Prostate gland (tissue), 2 donors: Measurements from ENCODE around the gene KRTAP9-7.

Experiments
- POLR2A ChIP-seq: fragments of 450-650 bp; IDR thresholded peaks from one replicate; pipeline ENCODE4 v1.6.1; 2016; ENCODE audit warnings: antibody characterized with exemption, mild to moderate bottlenecking
- TF ChIP-seq, protein P1 (sequence below), 4 experiments: fragments of 200-600 bp in 2 of 4; fragments of 450-650 bp in 2 of 4; sonication (generic) in 2 of 4; IDR thresholded peaks; 1 replicate in 3 of 4; 2 replicates in 1 of 4; pipeline ENCODE4 v1.5.1; 2016 to 2019; ENCODE audit warnings: antibody characterized with exemption in 4 of 4, mild to moderate bottlenecking in 2 of 4, moderate library complexity in 2 of 4

DNA sequence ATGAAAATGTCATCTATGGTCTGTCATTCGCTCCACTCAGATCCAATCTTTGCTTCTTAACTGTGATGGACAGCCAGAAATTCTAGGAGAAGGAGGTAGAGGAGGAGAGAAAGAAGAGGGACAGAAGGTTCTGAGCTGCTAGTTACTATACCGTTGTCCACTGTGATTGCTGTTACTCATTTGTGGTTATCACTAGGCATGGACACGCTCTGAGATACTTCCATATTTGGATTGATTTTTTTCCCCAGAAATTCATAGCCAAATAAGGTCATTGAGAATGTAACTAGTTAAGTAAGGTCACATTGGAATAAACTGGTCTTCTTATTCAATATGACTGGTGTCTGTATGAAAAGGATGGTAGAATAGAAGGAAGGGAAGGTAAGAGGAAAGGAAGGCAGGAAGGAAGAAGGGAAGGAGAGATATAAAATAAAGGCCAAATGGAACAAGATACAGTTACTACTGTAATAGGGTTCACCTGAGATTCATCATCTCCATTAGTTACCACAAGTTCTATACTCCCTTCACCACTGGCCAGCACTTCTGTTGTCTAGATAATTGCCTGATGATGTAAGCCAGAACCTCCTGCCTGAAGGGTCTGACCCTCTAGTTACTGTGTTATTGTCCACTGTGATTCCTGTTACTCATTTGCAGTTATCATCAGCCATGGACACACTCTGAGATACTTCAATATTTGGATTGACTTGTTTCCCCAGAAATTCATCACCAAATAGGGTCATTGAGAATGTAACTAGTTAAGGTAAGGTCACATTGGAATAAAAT, 2.9 kb downstream of the KRTAP9-7 start:
- TF ChIP-seq, protein P1, sequence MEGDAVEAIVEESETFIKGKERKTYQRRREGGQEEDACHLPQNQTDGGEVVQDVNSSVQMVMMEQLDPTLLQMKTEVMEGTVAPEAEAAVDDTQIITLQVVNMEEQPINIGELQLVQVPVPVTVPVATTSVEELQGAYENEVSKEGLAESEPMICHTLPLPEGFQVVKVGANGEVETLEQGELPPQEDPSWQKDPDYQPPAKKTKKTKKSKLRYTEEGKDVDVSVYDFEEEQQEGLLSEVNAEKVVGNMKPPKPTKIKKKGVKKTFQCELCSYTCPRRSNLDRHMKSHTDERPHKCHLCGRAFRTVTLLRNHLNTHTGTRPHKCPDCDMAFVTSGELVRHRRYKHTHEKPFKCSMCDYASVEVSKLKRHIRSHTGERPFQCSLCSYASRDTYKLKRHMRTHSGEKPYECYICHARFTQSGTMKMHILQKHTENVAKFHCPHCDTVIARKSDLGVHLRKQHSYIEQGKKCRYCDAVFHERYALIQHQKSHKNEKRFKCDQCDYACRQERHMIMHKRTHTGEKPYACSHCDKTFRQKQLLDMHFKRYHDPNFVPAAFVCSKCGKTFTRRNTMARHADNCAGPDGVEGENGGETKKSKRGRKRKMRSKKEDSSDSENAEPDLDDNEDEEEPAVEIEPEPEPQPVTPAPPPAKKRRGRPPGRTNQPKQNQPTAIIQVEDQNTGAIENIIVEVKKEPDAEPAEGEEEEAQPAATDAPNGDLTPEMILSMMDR (IDR thresholded peaks at IDR 0.05): no peak
- no peak for TF ChIP-seq POLR2A
